ENCODE measurements around the gene GPR26.
"Not testable (repeated sequence)": the region's sequence is repeated elsewhere in the genome, so short reads cannot be mapped to it uniquely, and the experiment has no call there.

Gene GPR26

GRCh38 chr10:123715546-123715945 is 49.4 kb downstream of the GPR26 start:
- no peak for DNase-seq (ENCODE audit: low spot score)

GRCh38 chr10:123717336-123717735 is 51.2 kb downstream of the GPR26 start:
- no peak for DNase-seq (ENCODE audit: low spot score)

- DNase-seq (ENCODE audit: low spot score): no peak
Measured at GRCh38 chr10:123718544-123719060, 52.4 kb downstream of the GPR26 start.

- no peak for DNase-seq (ENCODE audit: low spot score)
Measured at GRCh38 chr10:123720536-123720935, 54.4 kb downstream of the GPR26 start.

GRCh38 chr10:123721441-123722049 is 55.4 kb downstream of the GPR26 start:
- no peak for DNase-seq (ENCODE audit: low spot score)

- no peak for DNase-seq (ENCODE audit: low spot score)
Measured at GRCh38 chr10:123722351-123722750, 56.2 kb downstream of the GPR26 start.

- no peak for DNase-seq (ENCODE audit: low spot score)
Measured at GRCh38 chr10:123724747-123725146, 58.6 kb downstream of the GPR26 start.

GRCh38 chr10:123726381-123726780 is 60.2 kb downstream of the GPR26 start:
- no peak for DNase-seq (ENCODE audit: low spot score)

- DNase-seq (ENCODE audit: low spot score): no peak
Measured at GRCh38 chr10:123726836-123727235, 60.7 kb downstream of the GPR26 start.

- no peak for DNase-seq (ENCODE audit: low spot score)
Measured at GRCh38 chr10:123729523-123729922, 63.4 kb downstream of the GPR26 start.

GRCh38 chr10:123736917-123737316 is 70.8 kb downstream of the GPR26 start:
- DNase-seq (ENCODE audit: low spot score): not testable (repeated sequence)

GRCh38 chr10:123741146-123741545 is 75.0 kb downstream of the GPR26 start:
- no peak for DNase-seq (ENCODE audit: low spot score)

- no peak for DNase-seq (ENCODE audit: low spot score)
Measured at GRCh38 chr10:123741711-123742110, 75.6 kb downstream of the GPR26 start.

GRCh38 chr10:123742751-123743440 is 76.7 kb downstream of the GPR26 start:
- no peak for DNase-seq (ENCODE audit: low spot score)

GRCh38 chr10:123743441-123744223 is 77.5 kb downstream of the GPR26 start:
- no peak for DNase-seq (ENCODE audit: low spot score)

- no peak for DNase-seq (ENCODE audit: low spot score)
Measured at GRCh38 chr10:123744224-123744536, 78.0 kb downstream of the GPR26 start.

All from SW480 (cell line).